ENCODE results near the gene PELI3.
A peak's percentile ranks its signal among the peaks of the same experiment; 100 is the strongest.

The PELI3 gene

GRCh38 chr11:66473167-66473566 lies 6.5 kb downstream of the PELI3 start:
- H3K27ac ChIP-seq (ENCODE audit: low read depth, low read length): no peak overlapping the region
- H3K27me3 ChIP-seq (ENCODE audit: control insufficient read depth in 5 of 5, insufficient read depth in 4 of 5, low read length in 5 of 5): no peaks in the 10 kb centered on the region
- no peaks in the 10 kb centered on the region for H3K9me3 ChIP-seq (ENCODE audit: control insufficient read depth in 5 of 5, low read length in 5 of 5)
- H3K36me3 ChIP-seq (ENCODE audit: control insufficient read depth in 5 of 5, insufficient read depth in 5 of 5, low read length in 5 of 5): peaks cover 0 to 59% (median 39%) of the 10 kb centered on the region in 5 donors
- no peak overlapping the region for H3K4me3 ChIP-seq (ENCODE audit: low read depth in 1 of 5, low read length in 5 of 5)
- H3K9ac ChIP-seq (ENCODE audit: low read length in 5 of 5): no peak overlapping the region
- peaks cover 0 to 3% (median 2%) of the 10 kb centered on the region in 5 donors for H3K4me1 ChIP-seq (ENCODE audit: control insufficient read depth in 5 of 5, insufficient read depth in 5 of 5, low read length in 5 of 5)

- Histone ChIP-seq H3K9me3 (ENCODE audit: control insufficient read depth in 5 of 5, low read length in 5 of 5) (no peaks in the 10 kb centered on the region), H3K27ac (ENCODE audit: low read depth, low read length) (no peak overlapping the region), H3K4me3 (ENCODE audit: low read depth in 1 of 5, low read length in 5 of 5) (no peak overlapping the region), H3K27me3 (ENCODE audit: control insufficient read depth in 5 of 5, insufficient read depth in 4 of 5, low read length in 5 of 5) (no peaks in the 10 kb centered on the region), H3K36me3 (ENCODE audit: control insufficient read depth in 5 of 5, insufficient read depth in 5 of 5, low read length in 5 of 5) (peaks cover 0 to 59% (median 39%) of the 10 kb centered on the region in 5 donors), H3K9ac (ENCODE audit: low read length in 5 of 5) (no peak overlapping the region), H3K4me1 (ENCODE audit: control insufficient read depth in 5 of 5, insufficient read depth in 5 of 5, low read length in 5 of 5) (peaks cover 0 to 5% (median 2%) of the 10 kb centered on the region in 5 donors)
Measured at GRCh38 chr11:66473608-66474515, 7.2 kb downstream of the PELI3 start.

- Histone ChIP-seq H3K9ac (ENCODE audit: low read length in 5 of 5) (no peak overlapping the region), H3K9me3 (ENCODE audit: control insufficient read depth in 5 of 5, low read length in 5 of 5) (no peaks in the 10 kb centered on the region), H3K36me3 (ENCODE audit: control insufficient read depth in 5 of 5, insufficient read depth in 5 of 5, low read length in 5 of 5) (peaks cover 0 to 56% (median 39%) of the 10 kb centered on the region in 5 donors), H3K4me3 (ENCODE audit: low read depth in 1 of 5, low read length in 5 of 5) (no peak overlapping the region), H3K27ac (ENCODE audit: low read depth, low read length) (no peak overlapping the region), H3K27me3 (ENCODE audit: control insufficient read depth in 5 of 5, insufficient read depth in 4 of 5, low read length in 5 of 5) (no peaks in the 10 kb centered on the region), H3K4me1 (ENCODE audit: control insufficient read depth in 5 of 5, insufficient read depth in 5 of 5, low read length in 5 of 5) (peaks cover 2 to 20% (median 14%) of the 10 kb centered on the region in 5 donors)
Measured at GRCh38 chr11:66475349-66476172, 8.9 kb downstream of the PELI3 start.

GRCh38 chr11:66476173-66476840 lies 9.6 kb downstream of the PELI3 start:
- Histone ChIP-seq H3K27me3 (ENCODE audit: control insufficient read depth in 5 of 5, insufficient read depth in 4 of 5, low read length in 5 of 5) (no peaks in the 10 kb centered on the region), H3K9me3 (ENCODE audit: control insufficient read depth in 5 of 5, low read length in 5 of 5) (no peaks in the 10 kb centered on the region), H3K4me1 (ENCODE audit: control insufficient read depth in 5 of 5, insufficient read depth in 5 of 5, low read length in 5 of 5) (peaks cover 2 to 26% (median 19%) of the 10 kb centered on the region in 5 donors), H3K27ac (ENCODE audit: low read depth, low read length) (no peak overlapping the region), H3K4me3 (ENCODE audit: low read depth in 1 of 5, low read length in 5 of 5) (no peak overlapping the region), H3K9ac (ENCODE audit: low read length in 5 of 5) (no peak overlapping the region), H3K36me3 (ENCODE audit: control insufficient read depth in 5 of 5, insufficient read depth in 5 of 5, low read length in 5 of 5) (peaks cover 0 to 49% (median 33%) of the 10 kb centered on the region in 5 donors)

- H3K4me1 ChIP-seq (ENCODE audit: control insufficient read depth in 5 of 5, insufficient read depth in 5 of 5, low read length in 5 of 5): peaks cover 2 to 26% (median 19%) of the 10 kb centered on the region in 5 donors
Measured at GRCh38 chr11:66476841-66477251, 10.1 kb downstream of the PELI3 start.

GRCh38 chr11:66477263-66478201 lies 10.8 kb downstream of the PELI3 start:
- H3K9ac ChIP-seq (ENCODE audit: low read length in 5 of 5): no peak overlapping the region
- peaks cover 2 to 26% (median 19%) of the 10 kb centered on the region in 5 donors for H3K4me1 ChIP-seq (ENCODE audit: control insufficient read depth in 5 of 5, insufficient read depth in 5 of 5, low read length in 5 of 5)
- no peaks in the 10 kb centered on the region for H3K9me3 ChIP-seq (ENCODE audit: control insufficient read depth in 5 of 5, low read length in 5 of 5)
- H3K27me3 ChIP-seq (ENCODE audit: control insufficient read depth in 5 of 5, insufficient read depth in 4 of 5, low read length in 5 of 5): no peaks in the 10 kb centered on the region
- peaks cover 1 to 43% (median 27%) of the 10 kb centered on the region in 5 donors for H3K36me3 ChIP-seq (ENCODE audit: control insufficient read depth in 5 of 5, insufficient read depth in 5 of 5, low read length in 5 of 5)
- no peak overlapping the region for H3K27ac ChIP-seq (ENCODE audit: low read depth, low read length)
- H3K4me3 ChIP-seq (ENCODE audit: low read depth in 1 of 5, low read length in 5 of 5): no peak overlapping the region

More at GRCh38 chr11:66476841-66477251, 10.1 kb downstream of the PELI3 start:
- no peaks in the 10 kb centered on the region for H3K27me3 ChIP-seq (ENCODE audit: control insufficient read depth in 5 of 5, insufficient read depth in 4 of 5, low read length in 5 of 5)
- H3K9me3 ChIP-seq (ENCODE audit: control insufficient read depth in 5 of 5, low read length in 5 of 5): no peaks in the 10 kb centered on the region
- peaks cover 0 to 46% (median 32%) of the 10 kb centered on the region in 5 donors for H3K36me3 ChIP-seq (ENCODE audit: control insufficient read depth in 5 of 5, insufficient read depth in 5 of 5, low read length in 5 of 5)
- no peak overlapping the region for H3K27ac ChIP-seq (ENCODE audit: low read depth, low read length)
- no peak overlapping the region for H3K9ac ChIP-seq (ENCODE audit: low read length in 5 of 5)
- no peak overlapping the region for H3K4me3 ChIP-seq (ENCODE audit: low read depth in 1 of 5, low read length in 5 of 5)

GRCh38 chr11:66478729-66479393 lies 12.2 kb downstream of the PELI3 start:
- Histone ChIP-seq H3K27me3 (ENCODE audit: control insufficient read depth in 5 of 5, insufficient read depth in 4 of 5, low read length in 5 of 5) (no peaks in the 10 kb centered on the region), H3K4me3 (ENCODE audit: low read depth in 1 of 5, low read length in 5 of 5) (peak overlapping the region; percentile 72 to 87 (median 83)), H3K27ac (ENCODE audit: low read depth, low read length) (peak overlapping the region; percentile 91), H3K4me1 (ENCODE audit: control insufficient read depth in 5 of 5, insufficient read depth in 5 of 5, low read length in 5 of 5) (peaks cover 2 to 26% (median 19%) of the 10 kb centered on the region in 5 donors), H3K9ac (ENCODE audit: low read length in 5 of 5) (peak overlapping the region; percentile 89 to 97 (median 92)), H3K36me3 (ENCODE audit: control insufficient read depth in 5 of 5, insufficient read depth in 5 of 5, low read length in 5 of 5) (peaks cover 2 to 36% (median 18%) of the 10 kb centered on the region in 5 donors), H3K9me3 (ENCODE audit: control insufficient read depth in 5 of 5, low read length in 5 of 5) (no peaks in the 10 kb centered on the region)

GRCh38 chr11:66479394-66480116 lies 12.8 kb downstream of the PELI3 start:
- H3K27me3 ChIP-seq (ENCODE audit: control insufficient read depth in 5 of 5, insufficient read depth in 4 of 5, low read length in 5 of 5): no peaks in the 10 kb centered on the region
- H3K9ac ChIP-seq (ENCODE audit: low read length in 5 of 5): peak overlapping the region; percentile 89 to 97 (median 92)
- peak overlapping the region; percentile 91 for H3K27ac ChIP-seq (ENCODE audit: low read depth, low read length)
- peaks cover 2 to 33% (median 15%) of the 10 kb centered on the region in 5 donors for H3K36me3 ChIP-seq (ENCODE audit: control insufficient read depth in 5 of 5, insufficient read depth in 5 of 5, low read length in 5 of 5)
- H3K4me3 ChIP-seq (ENCODE audit: low read depth in 1 of 5, low read length in 5 of 5): peak overlapping the region; percentile 72 to 87 (median 83)
- no peaks in the 10 kb centered on the region for H3K9me3 ChIP-seq (ENCODE audit: control insufficient read depth in 5 of 5, low read length in 5 of 5)
- H3K4me1 ChIP-seq (ENCODE audit: control insufficient read depth in 5 of 5, insufficient read depth in 5 of 5, low read length in 5 of 5): peaks cover 2 to 26% (median 19%) of the 10 kb centered on the region in 5 donors

Data from subcutaneous abdominal adipose tissue (tissue), 5 donors.